GM23338 (cell line): Measurements from ENCODE around the gene FUNDC1. TPM values are rescaled to one million over a fixed set of nuclear protein-coding genes. Genes with fewer than 3 reads are reported as not detected.
A peak's percentile ranks its signal among the peaks of the same experiment; 100 is the strongest.

ENCODE experiments used
- ATAC-seq: fragments of 200-7000 bp; cut with Tn5 transposase; 3 replicates; pipeline ENCODE4 v1.9.1; 2020
- DNase-seq: peaks from one replicate; pipeline ENCODE4 v3.0.0-alpha.2; 2015; ENCODE audit warnings: low spot score
- H2AFZ ChIP-seq: fragments of 200-600 bp; sonication (generic); 2 replicates; pipeline ENCODE4 v1.8.0; 2016; ENCODE audit warnings: antibody characterized with exemption, mild to moderate bottlenecking, moderate library complexity
- H3F3A ChIP-seq: fragments of 200-600 bp; sonication (generic); replicated peaks from 2 replicates; pipeline ENCODE4 v1.8.0; 2017; ENCODE audit warnings: antibody characterized with exemption, mixed run types, low read depth
- H3K27ac ChIP-seq: fragments of 200-600 bp; sonication (generic); 2 replicates; pipeline ENCODE4 v1.6.1; 2016; ENCODE audit warnings: low read depth
- H3K27me3 ChIP-seq: fragments of 200-600 bp; sonication (generic); 2 replicates; pipeline ENCODE4 v1.8.0; 2016; ENCODE audit warnings: mild to moderate bottlenecking, mixed run types, moderate library complexity; ENCODE audit not compliant: insufficient read depth
- H3K36me3 ChIP-seq: fragments of 200-600 bp; sonication (generic); 2 replicates; pipeline ENCODE4 v1.8.0; 2016; ENCODE audit warnings: mild to moderate bottlenecking; ENCODE audit not compliant: insufficient read depth
- H3K4me1 ChIP-seq: fragments of 200-600 bp; sonication (generic); 2 replicates; pipeline ENCODE4 v1.8.0; 2016; ENCODE audit warnings: mild to moderate bottlenecking, moderate library complexity; ENCODE audit not compliant: insufficient read depth
- H3K4me2 ChIP-seq: fragments of 200-600 bp; sonication (generic); 2 replicates; pipeline ENCODE4 v1.7.1; 2017; ENCODE audit warnings: mixed run types
- H3K4me3 ChIP-seq: fragments of 200-600 bp; sonication (generic); 2 replicates; pipeline ENCODE4 v1.6.1; 2016; ENCODE audit warnings: mixed run types
- H3K79me2 ChIP-seq: fragments of 200-600 bp; sonication (generic); replicated peaks from 2 replicates; pipeline ENCODE4 v1.8.0; 2017; ENCODE audit warnings: mild to moderate bottlenecking; ENCODE audit not compliant: insufficient read depth
- H3K9me2 ChIP-seq: fragments of 200-600 bp; sonication (generic); 2 replicates; pipeline ENCODE4 v1.8.0; 2017; ENCODE audit not compliant: insufficient read depth
- H4K20me1 ChIP-seq: fragments of 200-600 bp; sonication (generic); replicated peaks from 2 replicates; pipeline ENCODE4 v1.8.0; 2017; ENCODE audit warnings: mild to moderate bottlenecking; ENCODE audit not compliant: insufficient read depth
- H3K27ac Mint-ChIP-seq: 2 replicates; pipeline ENCODE4 v1.8.0; 2020; ENCODE audit warnings: inconsistent platforms, mild to moderate bottlenecking, moderate library complexity, mixed read lengths
- H3K27me3 Mint-ChIP-seq: 3 replicates; pipeline ENCODE4 v1.8.0; 2022; ENCODE audit warnings: low read depth, mild to moderate bottlenecking, moderate library complexity, mixed read lengths, inconsistent platforms; ENCODE audit not compliant: insufficient read depth, poor library complexity
- H3K36me3 Mint-ChIP-seq: 3 replicates; pipeline ENCODE4 v1.8.0; 2021; ENCODE audit warnings: low read depth, mild to moderate bottlenecking, inconsistent platforms, moderate library complexity, mixed read lengths
- H3K4me1 Mint-ChIP-seq: 3 replicates; pipeline ENCODE4 v1.8.0; 2020; ENCODE audit warnings: mild to moderate bottlenecking, inconsistent platforms, mixed read lengths
- H3K4me3 Mint-ChIP-seq: 3 replicates; pipeline ENCODE4 v1.8.0; 2021; ENCODE audit warnings: moderate library complexity, mild to moderate bottlenecking, inconsistent platforms, mixed read lengths
- H3K9me3 Mint-ChIP-seq: 3 replicates; pipeline ENCODE4 v1.8.0; 2020; ENCODE audit warnings: moderate library complexity, mild to moderate bottlenecking, inconsistent platforms, mixed read lengths
- CREB1 ChIP-seq: fragments of 250-450 bp; sonication (Bioruptor Pico); IDR thresholded peaks from 2 replicates; pipeline ENCODE4 v1.5.0; 2020; ENCODE audit warnings: low read depth, mild to moderate bottlenecking, moderate library complexity
- ETS1 ChIP-seq: IDR thresholded peaks from 2 replicates; pipeline ENCODE4 v1.6.1; 2016; ENCODE audit warnings: antibody characterized with exemption
- EZH2 ChIP-seq: fragments of 200-600 bp; sonication (generic); IDR thresholded peaks from one replicate; pipeline ENCODE4 v1.8.0; 2017; ENCODE audit warnings: antibody characterized with exemption, mild to moderate bottlenecking, low read depth; ENCODE audit not compliant: unreplicated experiment
- EZH2phosphoT487 ChIP-seq: fragments of 200-600 bp; sonication (generic); IDR thresholded peaks from one replicate; pipeline ENCODE4 v1.8.1; 2018; ENCODE audit warnings: antibody characterized with exemption; ENCODE audit not compliant: unreplicated experiment
- JUNB ChIP-seq: IDR thresholded peaks from one replicate; pipeline ENCODE4 v1.6.1; 2016; ENCODE audit warnings: antibody characterized with exemption; ENCODE audit not compliant: unreplicated experiment
- NANOG ChIP-seq: IDR thresholded peaks from 2 replicates; pipeline ENCODE4 v1.6.1; 2016; ENCODE audit warnings: antibody characterized with exemption, borderline replicate concordance
- POLR2AphosphoS5 ChIP-seq: IDR thresholded peaks from 2 replicates; pipeline ENCODE4 v1.6.1; 2016; ENCODE audit warnings: antibody characterized with exemption, low read depth
- STAT1 ChIP-seq: IDR thresholded peaks from one replicate; pipeline ENCODE4 v1.6.1; 2016; ENCODE audit warnings: antibody characterized with exemption; ENCODE audit not compliant: unreplicated experiment
- ZNF114 ChIP-seq: fragments of 250-450 bp; sonication (Bioruptor Pico); IDR thresholded peaks from 2 replicates; pipeline ENCODE4 v1.5.0; 2020; ENCODE audit warnings: mild to moderate bottlenecking, moderate library complexity
- long read RNA-seq: library from polyadenylated mRNA; unstranded; transcript quantifications from one replicate; pipeline ENCODE4 v2.0.0, GENCODE V29; 2020; ENCODE audit not compliant: unreplicated experiment
- polyA plus RNA-seq: library from polyadenylated mRNA; unstranded; fragments of >200 nt; fragmentation: Nextera tagmentation; extraction: Ambion mirVana; gene quantifications from 2 replicates; pipeline ENCODE4 v1.2.1, GENCODE V29; 2016
- total RNA-seq: library from RNA; depleted of rRNA; stranded (reverse); fragments of >200 nt; shearing (Covaris generic); gene quantifications from 2 replicates; pipeline ENCODE4 v1.2.3, GENCODE V29; 2014; rRNA removed
- TF ChIP-seq, protein P1 (sequence below), 2 experiments: fragments of 200-600 bp in 1 of 2; sonication (generic) in 1 of 2; conservative IDR thresholded peaks; 2 replicates each; pipeline versions ENCODE4 v1.5.1 to v1.6.1; 2016 to 2017; ENCODE audit warnings: antibody characterized with exemption in 2 of 2, low read depth in 2 of 2, mild to moderate bottlenecking in 2 of 2, moderate library complexity in 1 of 2
- TF ChIP-seq, protein P2 (sequence below): fragments of 250-450 bp; sonication (Bioruptor Pico); IDR thresholded peaks from 2 replicates; pipeline ENCODE4 v1.5.0; 2020; ENCODE audit warnings: mild to moderate bottlenecking, moderate library complexity
- TF ChIP-seq, protein P3 (sequence below): IDR thresholded peaks from one replicate; pipeline ENCODE4 v1.6.1; 2018; ENCODE audit warnings: antibody characterized with exemption; ENCODE audit not compliant: unreplicated experiment

The FUNDC1 gene, protein sequence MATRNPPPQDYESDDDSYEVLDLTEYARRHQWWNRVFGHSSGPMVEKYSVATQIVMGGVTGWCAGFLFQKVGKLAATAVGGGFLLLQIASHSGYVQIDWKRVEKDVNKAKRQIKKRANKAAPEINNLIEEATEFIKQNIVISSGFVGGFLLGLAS
- total RNA-seq (10.0 and 15.0 TPM in 2 replicates), polyA plus RNA-seq (42.2 and 44.0 TPM in 2 replicates)
- long read RNA-seq, transcript FUNDC1-201 (5 exons, 1,196 nt): major isoform, 12 of 14 reads
- long read RNA-seq, partial matches to known transcripts: 2 of 14 reads
- long read RNA-seq, other reads (novel, unspliced or antisense): 0 of 14 reads

GRCh38 chrX:44542567-44543325 lies at the start of gene FUNDC1:
FUNDC1 (minus strand) TSS chrX:44542859; CDS start chrX:44542832, 27 bp downstream.
- peaks cover 10% of the 10 kb centered on the region for H3K36me3 Mint-ChIP-seq
- peak; percentile 97 for ATAC-seq
- Histone ChIP-seq H3K9me2 (no peaks in the 10 kb centered on the region), H3K79me2 (peaks cover 25% of the 10 kb centered on the region), H3K4me2 (peak within 1 kb of the TSS; percentile 84), H3K27me3 (no peaks in the 10 kb centered on the region), H2AFZ (no peak within 1 kb of the TSS), H3F3A (no peaks in the 10 kb centered on the region), H3K36me3 (no peaks in the 10 kb centered on the region; the same call in 1 of the 2 replicates), H3K4me3 (peak within 1 kb of the TSS; percentile 64), H3K27ac (peak within 1 kb of the TSS; percentile 76), H3K4me1 (peaks cover 24% of the 10 kb centered on the region), H4K20me1 (no peaks in the 10 kb centered on the region)
- H3K27ac Mint-ChIP-seq: peak within 1 kb of the TSS; percentile 97
- H3K9me3 Mint-ChIP-seq: no peaks in the 10 kb centered on the region; the same call in 2 of the 3 replicates
- peak within 1 kb of the TSS; percentile 90 for H3K4me3 Mint-ChIP-seq
- peaks cover 3% of the 10 kb centered on the region for H3K27me3 Mint-ChIP-seq
- peaks cover 25% of the 10 kb centered on the region; the same call in 2 of the 3 replicates for H3K4me1 Mint-ChIP-seq
- DNase-seq: peak; percentile 91
- TF ChIP-seq CREB1 (CRISPR knock-in tag) (0 out of 2 replicates have a peak, but pooled peaks have one; percentile 9), STAT1 (no peak), EZH2phosphoT487 (no peak), POLR2AphosphoS5 (no peak), EZH2 (no peak), JUNB (no peak), ZNF114 (no peak), ETS1 (peak; percentile 30; the same call in 1 of the 2 replicates), NANOG (no peak)
- TF ChIP-seq, protein P1, sequence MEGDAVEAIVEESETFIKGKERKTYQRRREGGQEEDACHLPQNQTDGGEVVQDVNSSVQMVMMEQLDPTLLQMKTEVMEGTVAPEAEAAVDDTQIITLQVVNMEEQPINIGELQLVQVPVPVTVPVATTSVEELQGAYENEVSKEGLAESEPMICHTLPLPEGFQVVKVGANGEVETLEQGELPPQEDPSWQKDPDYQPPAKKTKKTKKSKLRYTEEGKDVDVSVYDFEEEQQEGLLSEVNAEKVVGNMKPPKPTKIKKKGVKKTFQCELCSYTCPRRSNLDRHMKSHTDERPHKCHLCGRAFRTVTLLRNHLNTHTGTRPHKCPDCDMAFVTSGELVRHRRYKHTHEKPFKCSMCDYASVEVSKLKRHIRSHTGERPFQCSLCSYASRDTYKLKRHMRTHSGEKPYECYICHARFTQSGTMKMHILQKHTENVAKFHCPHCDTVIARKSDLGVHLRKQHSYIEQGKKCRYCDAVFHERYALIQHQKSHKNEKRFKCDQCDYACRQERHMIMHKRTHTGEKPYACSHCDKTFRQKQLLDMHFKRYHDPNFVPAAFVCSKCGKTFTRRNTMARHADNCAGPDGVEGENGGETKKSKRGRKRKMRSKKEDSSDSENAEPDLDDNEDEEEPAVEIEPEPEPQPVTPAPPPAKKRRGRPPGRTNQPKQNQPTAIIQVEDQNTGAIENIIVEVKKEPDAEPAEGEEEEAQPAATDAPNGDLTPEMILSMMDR (conservative IDR thresholded peaks at IDR 0.05; ENCODE audit: low read depth in 2 of 2): peak; percentile 42 to 62
- TF ChIP-seq, protein P2, sequence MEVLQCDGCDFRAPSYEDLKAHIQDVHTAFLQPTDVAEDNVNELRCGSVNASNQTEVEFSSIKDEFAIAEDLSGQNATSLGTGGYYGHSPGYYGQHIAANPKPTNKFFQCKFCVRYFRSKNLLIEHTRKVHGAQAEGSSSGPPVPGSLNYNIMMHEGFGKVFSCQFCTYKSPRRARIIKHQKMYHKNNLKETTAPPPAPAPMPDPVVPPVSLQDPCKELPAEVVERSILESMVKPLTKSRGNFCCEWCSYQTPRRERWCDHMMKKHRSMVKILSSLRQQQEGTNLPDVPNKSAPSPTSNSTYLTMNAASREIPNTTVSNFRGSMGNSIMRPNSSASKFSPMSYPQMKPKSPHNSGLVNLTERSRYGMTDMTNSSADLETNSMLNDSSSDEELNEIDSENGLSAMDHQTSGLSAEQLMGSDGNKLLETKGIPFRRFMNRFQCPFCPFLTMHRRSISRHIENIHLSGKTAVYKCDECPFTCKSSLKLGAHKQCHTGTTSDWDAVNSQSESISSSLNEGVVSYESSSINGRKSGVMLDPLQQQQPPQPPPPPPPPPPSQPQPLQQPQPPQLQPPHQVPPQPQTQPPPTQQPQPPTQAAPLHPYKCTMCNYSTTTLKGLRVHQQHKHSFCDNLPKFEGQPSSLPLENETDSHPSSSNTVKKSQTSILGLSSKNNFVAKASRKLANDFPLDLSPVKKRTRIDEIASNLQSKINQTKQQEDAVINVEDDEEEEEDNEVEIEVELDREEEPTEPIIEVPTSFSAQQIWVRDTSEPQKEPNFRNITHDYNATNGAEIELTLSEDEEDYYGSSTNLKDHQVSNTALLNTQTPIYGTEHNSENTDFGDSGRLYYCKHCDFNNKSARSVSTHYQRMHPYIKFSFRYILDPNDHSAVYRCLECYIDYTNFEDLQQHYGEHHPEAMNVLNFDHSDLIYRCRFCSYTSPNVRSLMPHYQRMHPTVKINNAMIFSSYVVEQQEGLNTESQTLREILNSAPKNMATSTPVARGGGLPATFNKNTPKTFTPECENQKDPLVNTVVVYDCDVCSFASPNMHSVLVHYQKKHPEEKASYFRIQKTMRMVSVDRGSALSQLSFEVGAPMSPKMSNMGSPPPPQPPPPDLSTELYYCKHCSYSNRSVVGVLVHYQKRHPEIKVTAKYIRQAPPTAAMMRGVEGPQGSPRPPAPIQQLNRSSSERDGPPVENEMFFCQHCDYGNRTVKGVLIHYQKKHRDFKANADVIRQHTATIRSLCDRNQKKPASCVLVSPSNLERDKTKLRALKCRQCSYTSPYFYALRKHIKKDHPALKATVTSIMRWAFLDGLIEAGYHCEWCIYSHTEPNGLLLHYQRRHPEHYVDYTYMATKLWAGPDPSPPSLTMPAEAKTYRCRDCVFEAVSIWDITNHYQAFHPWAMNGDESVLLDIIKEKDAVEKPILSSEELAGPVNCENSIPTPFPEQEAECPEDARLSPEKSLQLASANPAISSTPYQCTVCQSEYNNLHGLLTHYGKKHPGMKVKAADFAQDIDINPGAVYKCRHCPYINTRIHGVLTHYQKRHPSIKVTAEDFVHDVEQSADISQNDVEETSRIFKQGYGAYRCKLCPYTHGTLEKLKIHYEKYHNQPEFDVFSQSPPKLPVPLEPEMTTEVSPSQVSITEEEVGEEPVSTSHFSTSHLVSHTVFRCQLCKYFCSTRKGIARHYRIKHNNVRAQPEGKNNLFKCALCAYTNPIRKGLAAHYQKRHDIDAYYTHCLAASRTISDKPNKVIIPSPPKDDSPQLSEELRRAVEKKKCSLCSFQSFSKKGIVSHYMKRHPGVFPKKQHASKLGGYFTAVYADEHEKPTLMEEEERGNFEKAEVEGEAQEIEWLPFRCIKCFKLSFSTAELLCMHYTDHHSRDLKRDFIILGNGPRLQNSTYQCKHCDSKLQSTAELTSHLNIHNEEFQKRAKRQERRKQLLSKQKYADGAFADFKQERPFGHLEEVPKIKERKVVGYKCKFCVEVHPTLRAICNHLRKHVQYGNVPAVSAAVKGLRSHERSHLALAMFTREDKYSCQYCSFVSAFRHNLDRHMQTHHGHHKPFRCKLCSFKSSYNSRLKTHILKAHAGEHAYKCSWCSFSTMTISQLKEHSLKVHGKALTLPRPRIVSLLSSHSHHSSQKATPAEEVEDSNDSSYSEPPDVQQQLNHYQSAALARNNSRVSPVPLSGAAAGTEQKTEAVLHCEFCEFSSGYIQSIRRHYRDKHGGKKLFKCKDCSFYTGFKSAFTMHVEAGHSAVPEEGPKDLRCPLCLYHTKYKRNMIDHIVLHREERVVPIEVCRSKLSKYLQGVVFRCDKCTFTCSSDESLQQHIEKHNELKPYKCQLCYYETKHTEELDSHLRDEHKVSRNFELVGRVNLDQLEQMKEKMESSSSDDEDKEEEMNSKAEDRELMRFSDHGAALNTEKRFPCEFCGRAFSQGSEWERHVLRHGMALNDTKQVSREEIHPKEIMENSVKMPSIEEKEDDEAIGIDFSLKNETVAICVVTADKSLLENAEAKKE (CRISPR knock-in tag): no peak
- TF ChIP-seq, protein P3, sequence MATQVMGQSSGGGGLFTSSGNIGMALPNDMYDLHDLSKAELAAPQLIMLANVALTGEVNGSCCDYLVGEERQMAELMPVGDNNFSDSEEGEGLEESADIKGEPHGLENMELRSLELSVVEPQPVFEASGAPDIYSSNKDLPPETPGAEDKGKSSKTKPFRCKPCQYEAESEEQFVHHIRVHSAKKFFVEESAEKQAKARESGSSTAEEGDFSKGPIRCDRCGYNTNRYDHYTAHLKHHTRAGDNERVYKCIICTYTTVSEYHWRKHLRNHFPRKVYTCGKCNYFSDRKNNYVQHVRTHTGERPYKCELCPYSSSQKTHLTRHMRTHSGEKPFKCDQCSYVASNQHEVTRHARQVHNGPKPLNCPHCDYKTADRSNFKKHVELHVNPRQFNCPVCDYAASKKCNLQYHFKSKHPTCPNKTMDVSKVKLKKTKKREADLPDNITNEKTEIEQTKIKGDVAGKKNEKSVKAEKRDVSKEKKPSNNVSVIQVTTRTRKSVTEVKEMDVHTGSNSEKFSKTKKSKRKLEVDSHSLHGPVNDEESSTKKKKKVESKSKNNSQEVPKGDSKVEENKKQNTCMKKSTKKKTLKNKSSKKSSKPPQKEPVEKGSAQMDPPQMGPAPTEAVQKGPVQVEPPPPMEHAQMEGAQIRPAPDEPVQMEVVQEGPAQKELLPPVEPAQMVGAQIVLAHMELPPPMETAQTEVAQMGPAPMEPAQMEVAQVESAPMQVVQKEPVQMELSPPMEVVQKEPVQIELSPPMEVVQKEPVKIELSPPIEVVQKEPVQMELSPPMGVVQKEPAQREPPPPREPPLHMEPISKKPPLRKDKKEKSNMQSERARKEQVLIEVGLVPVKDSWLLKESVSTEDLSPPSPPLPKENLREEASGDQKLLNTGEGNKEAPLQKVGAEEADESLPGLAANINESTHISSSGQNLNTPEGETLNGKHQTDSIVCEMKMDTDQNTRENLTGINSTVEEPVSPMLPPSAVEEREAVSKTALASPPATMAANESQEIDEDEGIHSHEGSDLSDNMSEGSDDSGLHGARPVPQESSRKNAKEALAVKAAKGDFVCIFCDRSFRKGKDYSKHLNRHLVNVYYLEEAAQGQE: no peak
